ENCODE measurements around the gene FAM120B.

The FAM120B gene

DNA sequence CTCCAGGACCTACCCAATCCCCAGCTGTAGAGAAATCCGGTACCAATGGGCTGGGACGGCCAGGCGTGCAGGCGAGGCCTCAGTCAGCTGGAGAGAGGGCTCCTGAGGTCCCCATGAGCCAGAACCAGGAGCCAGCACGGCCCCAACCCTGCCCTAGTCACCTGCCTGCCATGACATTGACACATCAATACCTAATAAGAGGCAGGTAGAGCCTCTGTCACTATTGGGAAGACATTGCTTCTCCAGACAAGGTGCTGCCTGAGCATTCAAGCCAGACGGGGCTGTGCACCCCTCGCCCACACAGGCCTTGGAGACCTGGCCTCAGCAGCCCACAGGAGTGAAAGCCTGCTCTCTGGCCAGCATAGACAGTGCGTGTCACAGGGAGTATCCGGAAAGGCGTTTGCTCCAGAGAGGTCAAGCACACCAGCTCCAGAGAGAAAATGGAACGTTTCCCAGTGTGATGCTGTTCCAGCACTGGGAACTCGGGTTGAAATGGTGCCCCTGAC is 19.1 kb upstream of the FAM120B start:
- no peak for DNase-seq

DNA sequence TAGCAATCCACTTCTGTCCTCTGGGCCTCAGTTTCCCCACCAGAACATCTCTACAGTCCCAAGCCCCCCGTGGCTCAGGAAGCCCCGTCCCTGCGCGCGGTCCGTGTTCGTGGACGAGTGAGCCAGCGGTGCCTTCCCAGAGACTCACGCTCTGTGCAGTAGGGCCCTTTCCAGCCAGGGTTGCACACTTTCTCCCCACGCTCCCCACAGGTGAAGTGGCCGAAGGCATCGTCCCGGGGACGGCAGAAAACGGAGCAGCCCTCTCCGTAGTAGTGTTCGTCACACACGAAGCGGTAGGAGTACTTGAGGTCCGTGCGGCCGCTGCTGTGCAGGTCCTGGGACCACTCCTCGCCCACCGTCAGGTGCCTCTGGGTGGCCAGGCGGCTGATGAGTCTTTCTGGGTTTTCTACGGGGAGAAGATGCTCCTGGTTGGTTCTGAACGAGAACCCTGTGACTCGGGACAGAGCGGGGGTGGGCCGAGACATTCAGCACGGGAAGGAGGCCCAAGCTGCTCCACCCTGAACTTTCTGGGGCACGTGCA is 18.4 kb upstream of the FAM120B start:
- no peak for DNase-seq

GRCh38 chr6:170288852-170289179 is 17.7 kb upstream of the FAM120B start:
- no peak for DNase-seq

DNA sequence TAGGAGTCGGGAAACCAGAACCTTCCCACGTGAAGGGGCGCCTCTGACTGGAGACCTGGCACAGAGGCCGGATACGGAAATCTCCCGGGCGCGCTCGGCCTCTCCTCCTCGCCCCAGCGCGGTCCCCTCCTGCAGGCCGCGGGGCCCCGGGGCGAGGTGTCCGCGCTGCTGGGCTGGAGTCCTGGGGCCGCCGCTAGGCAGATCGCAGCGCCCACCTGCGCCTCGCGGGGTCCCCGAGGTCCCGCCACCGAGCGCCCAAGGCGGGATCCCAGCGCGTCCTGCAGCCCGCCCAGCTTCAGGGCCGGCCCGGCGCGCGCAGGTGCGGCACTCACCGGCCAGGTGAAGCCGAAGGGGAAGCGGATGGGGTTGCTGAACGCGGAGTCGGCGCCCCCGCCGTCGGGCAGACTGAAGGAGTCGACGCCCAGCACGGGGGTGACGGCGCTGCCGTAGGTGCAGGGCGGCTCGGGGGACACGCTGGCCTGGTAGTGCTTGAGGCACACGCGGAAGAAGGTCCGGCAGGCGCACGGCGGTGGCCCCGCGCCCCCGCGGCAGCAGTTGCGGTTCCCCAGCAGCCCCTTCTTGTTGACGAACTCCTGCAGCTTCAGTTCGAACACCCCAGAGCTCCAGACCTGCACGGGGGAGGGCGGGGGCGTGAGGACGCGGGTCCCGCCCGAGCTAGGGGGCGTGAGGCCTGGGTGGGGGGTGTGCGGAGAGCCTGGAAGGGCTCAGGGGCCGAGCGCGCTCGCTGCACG is 17.2 kb upstream of the FAM120B start:
- no peak for DNase-seq

- no peak for DNase-seq
Measured at GRCh38 chr6:170289951-170290295, 16.6 kb upstream of the FAM120B start.

DNA sequence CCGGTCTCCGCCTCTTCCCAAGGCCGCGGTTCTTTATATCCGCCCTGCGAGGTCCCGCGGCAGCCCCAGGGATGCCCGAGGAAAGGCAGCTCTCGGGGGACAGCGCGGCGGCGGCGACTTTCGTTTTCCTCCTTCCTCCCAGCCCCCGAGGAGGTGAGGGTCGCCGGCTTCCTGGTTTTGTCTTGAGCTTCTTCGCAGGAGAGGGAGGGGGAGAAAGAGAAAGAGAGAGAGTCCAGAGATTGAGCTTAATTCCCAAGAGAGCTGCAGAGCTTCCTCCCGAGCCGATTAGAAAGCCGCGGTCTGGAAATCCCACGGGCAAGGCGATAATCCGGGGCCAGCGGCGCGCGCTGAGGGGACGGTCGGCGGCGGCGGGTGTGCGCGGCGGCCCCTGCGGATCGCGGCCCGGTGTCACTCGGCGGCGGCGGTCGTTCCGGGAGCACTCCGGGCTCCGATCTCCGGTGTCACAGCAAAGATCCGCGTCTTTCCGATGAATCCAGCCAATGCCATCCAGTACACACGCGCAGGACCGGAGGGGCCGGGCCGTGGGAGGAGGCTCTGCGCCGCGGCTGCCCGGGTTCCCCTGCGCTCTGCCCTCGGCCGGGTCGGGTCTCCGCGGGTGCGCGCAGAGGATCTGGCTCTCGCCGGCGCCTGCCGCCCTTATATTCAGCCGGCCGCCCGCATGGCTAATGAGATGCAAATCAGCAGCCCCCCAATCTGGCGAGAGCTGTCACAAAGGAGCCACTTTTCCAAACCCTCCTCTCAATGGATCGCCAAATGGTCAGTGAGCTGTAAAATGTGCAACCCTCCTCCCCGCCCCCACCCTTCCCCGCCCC is 16.0 kb upstream of the FAM120B start, which contains the start of gene DLL1:
TSS of gene DLL1 (minus strand) at position 783 of the 833 bp plus-strand sequence. CDS start 939 bp downstream, outside the sequence.
- no peak for DNase-seq

- DNase-seq, result no peak
Measured at GRCh38 chr6:170291271-170292110, 15.1 kb upstream of the FAM120B start.

DNA sequence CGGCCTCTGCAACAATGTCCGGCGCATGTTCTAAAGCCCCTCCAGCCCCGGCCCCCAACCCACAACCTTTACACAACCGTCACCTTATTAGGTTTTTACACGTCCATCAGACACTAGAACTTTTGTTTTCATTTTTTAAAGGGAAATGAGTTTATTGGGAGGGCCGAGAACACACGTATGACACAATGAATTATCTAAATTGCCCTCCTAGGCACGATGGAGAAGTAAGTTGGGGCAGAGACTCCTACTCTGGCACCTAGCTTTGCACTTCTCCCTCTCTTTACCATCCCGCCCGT is 14.5 kb upstream of the FAM120B start:
- DNase-seq, result no peak

- DNase-seq, result no peak
Measured at GRCh38 chr6:170292407-170293158, 14.0 kb upstream of the FAM120B start.

DNA sequence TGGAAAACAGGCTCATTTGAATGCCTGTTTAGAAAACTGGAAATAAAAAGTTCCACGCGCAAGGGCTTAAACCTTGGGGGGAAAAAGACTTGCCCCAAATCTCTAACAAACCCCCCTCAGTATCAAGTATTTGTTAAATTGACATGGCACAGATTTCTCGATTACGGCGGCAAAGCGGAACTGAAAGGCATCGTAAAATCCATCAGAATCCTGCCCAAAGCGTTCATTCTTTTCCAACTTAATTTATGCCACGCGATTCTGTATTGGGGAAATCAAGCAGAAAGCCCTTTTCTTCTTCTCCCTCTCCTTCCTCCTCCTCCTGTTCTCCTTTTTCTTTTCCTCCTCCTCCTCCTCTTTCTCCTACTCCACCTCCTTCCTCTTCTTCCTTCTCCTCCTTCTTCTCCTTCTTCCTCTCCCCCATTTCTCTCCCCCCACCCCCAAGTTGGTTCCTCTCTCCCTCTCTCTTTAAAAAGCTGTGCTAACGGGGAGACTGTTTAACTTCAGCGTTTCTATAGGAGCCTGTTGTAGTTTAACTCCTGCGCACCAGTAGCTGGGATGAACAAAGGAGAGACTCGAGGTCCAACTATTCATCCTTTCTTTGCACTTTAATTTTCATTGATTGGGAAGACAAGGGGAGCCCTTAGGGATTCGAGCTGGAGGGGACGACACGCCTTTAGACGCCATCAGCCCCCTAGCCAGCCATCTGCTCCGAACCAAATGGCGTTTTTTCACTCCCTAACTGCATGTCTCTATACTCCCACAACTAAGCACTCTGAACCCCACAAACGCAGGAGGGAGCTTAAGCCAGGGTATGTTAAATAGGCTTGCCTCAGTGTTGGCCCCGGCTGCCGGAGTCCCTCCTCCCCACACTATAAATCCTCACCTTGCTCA is 13.0 kb upstream of the FAM120B start:
- DNase-seq, result no peak

- DNase-seq, result no peak
Measured at GRCh38 chr6:170294298-170294730, 12.2 kb upstream of the FAM120B start.

GRCh38 chr6:170294813-170295509 is 11.6 kb upstream of the FAM120B start:
- no peak for DNase-seq

- DNase-seq, result peak; percentile 49
Measured at GRCh38 chr6:170295510-170296422, 10.8 kb upstream of the FAM120B start.

- no peak for DNase-seq
Measured at GRCh38 chr6:170296423-170296745, 10.2 kb upstream of the FAM120B start.

GRCh38 chr6:170296746-170297575 is 9.6 kb upstream of the FAM120B start:
- DNase-seq, result no peak

DNA sequence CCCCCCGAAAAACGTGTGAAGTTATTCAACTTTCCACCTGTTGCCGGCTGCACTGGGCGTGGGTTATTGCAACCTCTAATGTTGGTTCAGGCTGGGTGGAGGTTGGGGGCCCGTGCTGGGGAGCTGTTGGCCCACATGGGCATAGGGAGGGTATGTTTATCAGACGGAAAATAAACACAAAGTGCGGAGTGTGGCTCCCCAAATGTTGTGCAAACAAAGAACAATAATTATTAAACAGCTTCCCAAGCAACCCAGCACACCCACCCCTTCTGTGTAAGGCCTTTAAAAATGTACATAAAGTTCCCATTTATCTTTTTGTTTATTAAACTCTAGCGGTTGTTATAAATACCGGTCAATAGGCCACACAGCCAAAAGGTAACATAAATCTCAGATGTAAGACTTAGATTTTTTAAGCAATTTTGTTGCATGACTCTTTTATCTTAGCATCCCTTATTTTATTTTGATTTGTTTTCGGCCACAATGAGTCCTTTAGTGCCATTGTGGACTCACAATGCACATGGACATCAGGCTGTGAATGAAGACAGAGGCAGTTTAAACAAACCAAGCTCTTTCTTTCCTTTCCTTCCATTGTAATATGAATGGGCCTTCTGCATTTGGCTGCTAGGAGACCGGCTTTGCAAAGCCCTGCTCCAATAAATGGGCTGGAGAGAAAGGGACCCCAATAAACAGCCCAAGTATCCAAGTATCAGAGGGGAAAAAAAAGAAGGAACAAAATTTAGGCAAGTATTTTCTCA is 8.8 kb upstream of the FAM120B start:
- no peak for DNase-seq

- no peak for DNase-seq
Measured at GRCh38 chr6:170298688-170299087, 7.9 kb upstream of the FAM120B start.

DNA sequence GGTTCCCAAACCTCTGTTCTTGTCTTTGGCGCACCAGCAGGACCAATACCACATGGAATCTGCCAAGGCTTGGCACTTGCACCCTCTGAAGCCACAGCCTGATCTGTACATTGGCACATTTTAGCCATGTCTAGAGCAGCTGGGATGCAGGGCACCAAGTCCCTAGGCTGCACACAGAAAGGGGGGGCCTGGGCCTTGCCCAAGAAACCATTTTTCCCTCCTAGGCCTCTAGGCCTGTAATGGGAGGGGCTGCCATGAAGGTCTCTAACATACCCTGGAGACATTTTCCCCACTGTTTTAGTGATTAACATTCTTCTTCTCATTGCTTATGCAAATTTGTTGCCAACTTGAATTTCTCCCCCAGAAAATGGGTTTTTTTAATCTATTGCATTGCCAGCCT is 5.4 kb upstream of the FAM120B start:
- no peak for DNase-seq

Measured in stimulated activated CD4-positive, alpha-beta T cell treated with anti-CD3 and anti-CD28 coated beads, Interleukin-12 subunit alpha, Interleukin-12 subunit beta, amount 100 ng/mL, for 4 hours (primary cell).